Measurements from ENCODE around the gene RHBDF1. TPM values are rescaled to one million over a fixed set of nuclear protein-coding genes. Genes with fewer than 3 reads are reported as not detected.
"Not testable (repeated sequence)": the region's sequence is repeated elsewhere in the genome, so short reads cannot be mapped to it uniquely, and the experiment has no call there.

The RHBDF1 gene
- total RNA-seq, 1 donor from 2014 or later = 27.4 TPM

- no peak for DNase-seq (ENCODE audit: low spot score)
Observed at GRCh38 chr16:60929-61878, 11.2 kb downstream of the RHBDF1 start.

DNA sequence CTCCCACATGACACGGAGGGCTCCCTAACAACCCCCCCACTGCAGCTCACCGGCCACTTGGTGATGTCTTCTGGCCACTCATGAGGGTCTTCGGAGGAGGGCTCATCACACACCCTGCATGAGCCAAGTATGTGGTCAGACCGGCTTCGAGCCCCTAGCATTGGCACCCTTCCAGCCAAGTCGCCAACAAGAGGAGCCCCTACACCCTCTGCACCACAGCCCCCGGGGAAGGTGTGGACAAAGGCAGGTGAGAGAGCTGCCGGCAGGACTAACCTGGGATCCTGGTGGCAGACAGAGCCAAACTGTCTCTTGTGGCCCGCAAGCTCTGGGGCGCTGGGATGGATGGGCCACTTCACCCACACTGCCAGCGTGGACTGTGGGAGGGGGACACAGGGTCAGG lies 12.3 kb downstream of the RHBDF1 start:
- no peak for DNase-seq (ENCODE audit: low spot score)

GRCh38 chr16:59440-60059 lies 12.9 kb downstream of the RHBDF1 start:
- no peak for DNase-seq (ENCODE audit: low spot score)

GRCh38 chr16:58491-59439 lies 13.7 kb downstream of the RHBDF1 start:
- DNase-seq (ENCODE audit: low spot score) = no peak

GRCh38 chr16:57711-58110 lies 14.7 kb downstream of the RHBDF1 start:
- DNase-seq (ENCODE audit: low spot score) = no peak

GRCh38 chr16:56231-56927 lies 16.1 kb downstream of the RHBDF1 start:
- DNase-seq (ENCODE audit: low spot score) = no peak

- no peak for DNase-seq (ENCODE audit: low spot score)
Observed at GRCh38 chr16:55571-56136, 16.8 kb downstream of the RHBDF1 start.

DNA sequence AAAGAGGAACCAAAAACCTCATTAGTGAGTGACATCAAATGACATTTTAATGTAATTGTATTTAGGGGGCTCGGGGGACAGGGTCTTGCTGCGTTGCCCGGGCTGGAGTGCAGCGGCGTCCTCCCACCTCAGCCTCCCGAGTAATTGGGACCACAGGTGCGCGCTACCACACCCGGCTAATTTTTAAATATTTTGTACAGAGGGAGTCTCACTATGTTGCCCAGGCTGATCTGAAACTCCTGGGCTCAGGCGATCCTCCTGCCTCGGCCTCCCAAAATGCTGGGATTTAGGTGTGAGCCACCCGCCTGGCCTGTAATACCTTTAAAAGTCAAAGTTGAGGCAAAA lies 18.2 kb downstream of the RHBDF1 start:
- no peak for DNase-seq (ENCODE audit: low spot score)

DNA sequence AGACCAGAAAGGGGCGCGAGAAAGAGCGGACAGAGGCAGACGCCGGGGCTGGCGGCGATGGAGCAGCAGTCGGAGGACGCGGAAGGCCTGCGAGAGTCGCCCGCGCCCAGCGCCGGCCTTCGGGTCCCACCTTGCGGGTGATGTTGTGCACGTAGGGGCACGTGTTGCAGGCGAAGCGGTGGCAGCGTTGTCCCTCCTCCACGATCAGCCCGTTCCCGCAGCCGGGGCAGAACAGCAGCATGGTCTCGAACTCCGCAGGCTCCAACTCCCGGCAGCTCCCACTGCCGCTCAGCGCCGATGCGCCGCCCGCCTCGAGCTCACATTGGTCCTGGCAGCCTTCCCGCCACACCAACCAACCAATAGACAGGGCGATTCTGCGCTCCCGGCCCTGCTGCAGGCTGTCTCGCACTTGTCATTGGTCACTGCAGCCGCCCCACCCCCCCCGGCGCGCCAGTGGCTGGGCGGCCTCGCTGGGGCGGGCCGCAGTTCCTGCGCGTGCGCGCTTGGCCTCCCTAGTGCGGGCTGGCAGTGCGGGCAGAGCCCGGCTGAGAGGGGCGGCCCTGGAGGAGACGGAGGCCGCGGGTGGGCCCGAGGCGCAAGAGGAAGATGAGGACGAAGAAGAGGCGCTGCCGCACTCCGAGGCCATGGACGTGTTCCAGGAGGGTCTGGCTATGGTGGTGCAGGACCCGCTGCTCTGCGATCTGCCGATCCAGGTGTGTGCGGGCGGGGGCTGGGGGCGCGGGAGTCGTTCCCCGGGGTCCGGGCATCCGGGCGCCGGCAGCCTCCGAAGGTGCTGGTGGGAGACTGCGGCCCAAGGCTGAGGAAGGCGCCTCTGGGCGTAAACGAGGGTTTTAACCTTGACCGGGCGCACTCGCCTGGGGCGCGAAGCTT lies 18.8 kb downstream of the RHBDF1 start, which contains the start of the genes POLR3K and SNRNP25:
Gene POLR3K (minus strand): TSS at position 263 of the 891 bp plus-strand sequence. CDS start 22 bp downstream, at position 241.
Gene SNRNP25 (plus strand): TSS at position 483 of the 891 bp plus-strand sequence. CDS start 189 bp downstream, at position 672.
- DNase-seq (ENCODE audit: low spot score) = peak; percentile 99

GRCh38 chr16:50769-51591 lies 21.5 kb downstream of the RHBDF1 start:
- no peak for DNase-seq (ENCODE audit: low spot score)

- DNase-seq (ENCODE audit: low spot score) = no peak
Observed at GRCh38 chr16:47234-47633, 25.2 kb downstream of the RHBDF1 start.

- not testable (repeated sequence) for DNase-seq (ENCODE audit: low spot score)
Observed at GRCh38 chr16:46510-46909, 25.9 kb downstream of the RHBDF1 start.

GRCh38 chr16:45454-45853 lies 27.0 kb downstream of the RHBDF1 start:
- DNase-seq (ENCODE audit: low spot score) = no peak

DNA sequence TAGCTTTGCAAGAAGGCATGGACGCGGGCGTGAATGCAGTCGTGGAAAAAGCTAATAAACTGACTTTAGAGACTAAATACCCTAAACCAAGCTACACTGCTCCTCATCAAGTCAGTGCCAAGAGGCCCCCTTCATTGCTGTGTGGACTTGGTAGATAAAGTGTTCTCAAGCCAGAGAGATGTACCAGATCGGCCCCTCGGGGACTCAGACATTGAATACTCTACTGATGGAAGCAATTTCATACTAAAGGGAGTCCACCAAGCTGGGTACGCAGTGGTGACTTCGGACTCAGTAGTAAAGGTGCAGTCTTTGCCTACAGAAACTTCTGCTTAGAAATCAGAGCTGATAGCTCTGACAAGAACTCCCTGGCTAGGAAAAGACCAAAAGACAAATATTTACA lies 27.8 kb downstream of the RHBDF1 start:
- no peak for DNase-seq (ENCODE audit: low spot score)

GRCh38 chr16:43294-43693 lies 29.1 kb downstream of the RHBDF1 start:
- DNase-seq (ENCODE audit: low spot score) = no peak

DNA sequence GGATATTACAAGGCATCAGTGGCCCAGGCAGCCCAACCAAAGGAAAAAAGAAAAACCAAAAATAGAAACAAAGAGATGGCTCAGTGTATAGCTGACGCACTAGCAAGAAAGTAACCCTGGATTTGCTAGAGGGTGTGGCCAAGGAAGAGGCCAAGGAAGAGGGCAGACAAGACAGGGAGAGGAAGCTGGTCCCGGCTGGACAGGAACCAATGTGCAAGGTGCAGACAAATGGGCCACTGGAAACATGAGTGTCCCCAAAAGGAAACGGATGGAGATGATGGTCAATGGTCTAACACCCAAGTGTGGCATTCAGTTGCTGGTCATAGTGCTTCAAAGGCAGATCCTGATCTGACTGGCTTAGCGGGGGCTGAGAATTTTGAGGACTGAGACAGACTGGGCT lies 29.7 kb downstream of the RHBDF1 start:
- DNase-seq (ENCODE audit: low spot score) = no peak

DNA sequence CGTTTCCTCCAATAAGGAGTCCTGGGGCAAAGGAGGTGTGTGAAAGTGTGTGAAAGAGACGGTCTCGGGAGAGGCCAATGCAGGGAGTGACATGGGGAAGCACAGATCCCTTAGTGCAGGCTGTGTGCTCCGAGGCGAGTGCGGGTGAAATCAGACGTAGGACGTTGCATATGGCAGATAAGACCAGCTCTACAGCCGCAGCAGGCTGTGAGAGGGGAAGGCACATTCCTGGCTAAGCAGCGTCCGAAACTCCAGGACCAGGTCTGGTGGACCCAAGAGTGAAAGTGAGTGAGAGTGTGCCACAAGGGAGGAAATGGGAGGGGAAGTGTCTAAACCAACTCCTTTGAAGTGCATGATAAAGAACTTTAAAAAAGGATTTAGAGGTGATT lies 30.4 kb downstream of the RHBDF1 start:
- DNase-seq (ENCODE audit: low spot score) = no peak

GRCh38 chr16:41439-42068 lies 30.9 kb downstream of the RHBDF1 start:
- DNase-seq (ENCODE audit: low spot score) = no peak
